ENCODE measurements around the gene FRMD7. TPM values are rescaled to one million over a fixed set of nuclear protein-coding genes. Genes with fewer than 3 reads are reported as not detected.
A peak's percentile ranks its signal among the peaks of the same experiment; 100 is the strongest.

FRMD7 gene
- total RNA-seq, 1 experiment from 2014 or later: not detected

GRCh38 chrX:132034648-132035047 lies 93.2 kb downstream of the FRMD7 start:
- Mint-ChIP-seq H3K36me3 (no peaks in the 10 kb centered on the region), H3K4me1 (peaks cover 64% of the 10 kb centered on the region), H3K27ac (peak overlapping the region; percentile 78), H3K9me3 (no peaks in the 10 kb centered on the region), H3K4me3 (no peak overlapping the region), H3K27me3 (ENCODE audit: low read depth) (no peaks in the 10 kb centered on the region)
- TF ChIP-seq CREB1 (CRISPR knock-in tag; IDR thresholded peaks at IDR 0.05) (no peak), TP53 (CRISPR knock-in tag; IDR thresholded peaks at IDR 0.05) (no peak), USF2 (CRISPR knock-in tag; IDR thresholded peaks at IDR 0.05) (no peak), CTCF (IDR thresholded peaks at IDR 0.05) (no peak), RELA (CRISPR knock-in tag; IDR thresholded peaks at IDR 0.05; ENCODE audit: borderline replicate concordance) (no peak), FOXP1 (CRISPR knock-in tag; IDR thresholded peaks at IDR 0.05; ENCODE audit: borderline replicate concordance) (no peak), ETV6 (CRISPR knock-in tag; IDR thresholded peaks at IDR 0.05) (no peak), STAT6 (CRISPR knock-in tag; conservative IDR thresholded peaks at IDR 0.05; ENCODE audit: low read depth) (no peak), ZNF671 (CRISPR knock-in tag; IDR thresholded peaks at IDR 0.05) (no peak), NR3C1 (CRISPR knock-in tag; conservative IDR thresholded peaks at IDR 0.05; ENCODE audit: low read depth) (no peak), TEAD1 (CRISPR knock-in tag; IDR thresholded peaks at IDR 0.05) (no peak), AR (CRISPR knock-in tag; IDR thresholded peaks at IDR 0.05) (no peak), GTF2I (CRISPR knock-in tag; conservative IDR thresholded peaks at IDR 0.05) (no peak), IRF2 (CRISPR knock-in tag; IDR thresholded peaks at IDR 0.05; ENCODE audit: borderline replicate concordance, low read depth) (no peak), ATF2 (CRISPR knock-in tag; IDR thresholded peaks at IDR 0.05; ENCODE audit: borderline replicate concordance, low read depth) (no peak), MYBL2 (CRISPR knock-in tag; IDR thresholded peaks at IDR 0.05) (no peak), HMGA2 (CRISPR knock-in tag; IDR thresholded peaks at IDR 0.05) (no peak), ZNF396 (CRISPR knock-in tag; IDR thresholded peaks at IDR 0.05; ENCODE audit: borderline replicate concordance) (no peak), ZNF138 (CRISPR knock-in tag; conservative IDR thresholded peaks at IDR 0.05) (no peak), CDX4 (CRISPR knock-in tag; IDR thresholded peaks at IDR 0.05; ENCODE audit: borderline replicate concordance) (no peak)
- ChIA-PET POLR2A (no interaction called here), CTCF (no interaction called here)
- ATAC-seq (no peak), DNase-seq (ENCODE audit: low spot score) (no peak)

All from WTC11 (cell line).